Muscle of arm (tissue), 12 donors: ENCODE results near the gene SIDT1. TPM values are rescaled to one million over a fixed set of nuclear protein-coding genes. Genes with fewer than 3 reads are reported as not detected.
A peak's percentile ranks its signal among the peaks of the same experiment; 100 is the strongest.

Source experiments
- DNase-seq: peaks from one replicate; pipeline ENCODE4 v3.0.0-alpha.2; 2013
- polyA plus RNA-seq, 12 donors: library from polyadenylated mRNA; unstranded; fragments of 120-200 nt; gene quantifications; one replicate each; pipeline ENCODE4 v1.2.1, GENCODE V29; 2013; ENCODE audit not compliant: insufficient read length in 12 of 12

Gene SIDT1
- polyA plus RNA-seq, 12 donors: 1.3 to 16.6 (median 2.2) TPM; not detected in 1

DNA sequence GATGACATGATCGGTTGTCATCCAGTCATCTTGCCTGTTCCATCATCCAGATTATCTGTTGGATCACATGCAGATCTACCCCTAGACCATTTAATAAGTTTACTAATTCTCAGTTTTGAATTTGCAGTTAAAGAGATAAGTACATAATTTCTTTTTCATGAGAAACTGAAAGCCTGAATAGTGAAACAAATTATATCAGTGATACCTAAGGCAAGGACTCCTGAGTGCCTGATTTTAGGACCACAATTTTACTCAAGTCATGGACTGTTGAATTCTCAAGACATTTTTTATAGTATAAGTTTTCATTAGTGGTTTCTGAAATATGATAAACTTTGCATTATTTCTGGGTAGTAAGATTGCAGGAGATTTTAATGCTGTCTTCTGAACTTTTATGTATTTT is 13.2 kb downstream of the SIDT1 start:
- no peak for DNase-seq

DNA sequence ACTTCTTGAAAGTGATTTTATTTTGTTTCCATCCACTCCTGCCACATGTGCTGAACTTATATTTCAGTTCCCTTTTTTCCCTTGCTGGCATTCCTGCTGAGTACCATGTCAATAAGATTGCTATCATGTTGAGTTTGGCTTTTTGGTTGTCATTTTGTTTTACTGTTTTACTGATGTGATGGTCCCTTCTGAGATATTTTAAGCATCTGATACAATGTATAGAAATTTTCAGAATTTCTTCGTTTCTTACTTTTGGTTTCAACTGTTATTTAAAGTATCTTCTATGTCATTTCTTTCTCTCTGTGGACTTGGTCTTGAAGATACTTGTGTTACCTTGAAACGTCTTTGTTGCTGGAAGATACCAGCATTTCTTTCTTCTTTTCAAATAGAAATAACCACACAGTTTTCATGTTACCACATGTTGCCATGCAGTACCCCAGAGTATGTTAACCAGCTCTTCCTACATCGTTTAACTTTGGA is 14.1 kb downstream of the SIDT1 start:
- no peak for DNase-seq

DNA sequence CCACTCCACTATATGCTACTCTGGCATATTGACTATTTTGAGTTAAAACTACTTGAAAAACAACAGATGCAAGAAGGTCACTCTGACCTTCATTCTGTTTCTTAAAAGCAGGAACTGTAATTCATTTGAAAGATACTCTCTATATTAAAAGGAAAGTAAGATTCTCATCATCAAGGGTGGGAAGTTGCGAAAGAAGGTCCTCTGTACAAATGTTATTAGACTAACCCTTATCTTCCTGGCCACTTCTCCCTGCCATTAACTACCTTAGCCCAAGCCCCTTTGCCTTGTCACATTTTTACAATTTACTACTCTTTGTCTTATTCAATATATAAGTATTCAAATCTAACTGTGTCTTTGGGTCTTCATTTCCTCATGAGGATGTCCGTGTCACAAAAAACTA is 16.1 kb downstream of the SIDT1 start:
- no peak for DNase-seq

DNA sequence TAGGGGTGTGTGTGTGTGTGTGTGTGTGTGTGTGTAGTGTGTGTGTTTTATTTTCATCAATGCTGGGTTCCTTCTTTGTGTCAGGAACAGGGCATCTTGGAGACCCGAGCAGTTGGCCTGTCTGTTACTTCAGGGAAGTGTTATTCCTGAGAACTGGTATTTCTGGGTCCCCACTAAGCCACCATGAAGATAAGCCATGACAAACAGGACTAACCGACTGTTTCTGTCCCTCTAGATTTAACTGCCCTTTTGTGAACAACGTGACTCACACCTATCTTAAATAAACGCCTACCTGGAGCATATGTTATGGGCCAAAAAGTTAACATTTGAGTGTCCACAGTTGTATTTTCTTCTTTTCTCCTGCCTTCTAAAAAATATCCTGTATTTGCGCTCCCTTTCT is 19.5 kb downstream of the SIDT1 start:
- no peak for DNase-seq

DNA sequence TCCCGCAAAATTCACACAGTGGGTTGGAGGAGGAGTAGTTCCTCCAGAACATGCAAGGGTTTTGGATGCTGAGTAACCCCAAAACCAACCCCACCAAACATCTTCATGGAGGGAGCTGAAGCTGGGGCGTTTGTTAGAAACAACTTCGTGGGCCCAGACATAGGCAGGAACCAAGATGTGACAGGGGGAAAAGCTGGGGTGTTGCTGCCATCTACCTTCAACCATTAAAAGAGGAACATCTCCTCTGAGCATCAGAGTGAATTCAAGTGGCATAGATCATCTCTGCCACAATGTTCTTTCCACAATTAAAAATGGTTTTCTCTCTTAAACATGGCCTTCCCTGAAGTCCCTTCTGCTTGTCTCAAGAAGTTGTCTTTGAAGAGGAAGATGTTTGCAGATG is 20.5 kb downstream of the SIDT1 start:
- DNase-seq: no peak

DNA sequence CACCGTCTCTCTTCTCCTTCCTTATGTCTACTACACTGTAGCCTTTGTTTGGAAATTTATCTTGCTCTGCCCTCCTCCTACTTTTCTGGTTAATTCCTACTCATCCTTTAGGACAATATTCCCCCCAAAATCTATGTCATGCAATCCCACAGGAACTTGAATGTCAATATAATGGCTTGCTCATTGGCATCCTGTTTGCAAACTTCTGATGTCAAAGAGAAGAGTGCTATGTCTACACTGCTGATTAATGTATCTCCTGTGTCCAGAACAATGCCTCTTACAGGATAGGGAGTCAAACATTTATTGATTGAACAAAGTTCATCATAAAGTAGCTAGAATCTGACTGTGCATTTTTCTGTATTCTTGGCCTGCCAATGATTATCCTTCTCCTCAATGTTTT is 22.8 kb downstream of the SIDT1 start:
- no peak for DNase-seq

DNA sequence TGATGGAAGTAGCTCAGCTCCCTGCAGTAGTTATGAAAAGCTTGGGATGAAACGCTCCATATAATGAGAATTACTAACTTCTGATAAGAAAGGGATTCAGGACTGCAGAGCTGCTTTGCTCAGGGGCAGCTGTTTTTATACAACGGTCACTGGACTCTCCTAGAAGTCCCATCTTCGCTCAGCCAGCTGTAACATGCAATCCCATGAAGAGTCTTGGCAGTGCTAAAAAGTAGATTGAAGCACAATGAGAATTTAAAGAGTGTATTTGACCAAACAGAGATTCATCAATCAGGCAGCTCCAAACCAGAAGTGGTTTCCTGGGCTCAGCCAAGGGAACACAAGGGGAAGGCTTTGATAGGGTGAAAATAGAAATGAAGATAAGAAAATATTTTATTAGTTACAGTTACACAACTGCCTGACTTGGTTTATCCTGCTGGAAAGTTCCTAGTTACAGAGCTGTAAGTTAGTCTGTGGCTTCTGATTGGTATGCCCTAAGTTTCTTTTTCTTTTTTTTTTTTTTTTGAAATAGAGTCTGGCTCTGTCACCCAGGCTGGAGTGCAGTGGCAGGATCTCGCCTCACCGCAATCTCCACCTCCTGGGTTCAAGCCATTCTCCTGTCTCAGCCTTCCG is 24.1 kb downstream of the SIDT1 start:
- DNase-seq: no peak

DNA sequence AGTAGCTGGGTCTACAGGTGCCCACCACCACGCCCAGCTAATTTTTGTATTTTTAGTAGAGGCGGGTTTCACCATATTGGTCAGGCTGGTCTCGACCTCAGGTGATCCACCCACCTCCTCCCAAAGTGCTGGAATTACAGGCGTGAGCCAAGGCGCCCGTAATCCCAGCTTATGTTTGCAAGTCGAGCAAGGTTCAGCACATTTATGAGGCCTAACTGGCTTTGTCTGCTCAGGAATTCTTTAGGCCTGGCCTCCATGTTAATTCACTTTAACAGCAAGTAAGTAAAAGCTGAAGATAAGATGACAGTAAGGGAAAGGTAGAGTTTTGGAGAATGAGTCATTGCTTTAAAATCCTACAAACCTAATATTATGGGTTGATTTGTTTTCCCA is 24.6 kb downstream of the SIDT1 start:
- DNase-seq: no peak

DNA sequence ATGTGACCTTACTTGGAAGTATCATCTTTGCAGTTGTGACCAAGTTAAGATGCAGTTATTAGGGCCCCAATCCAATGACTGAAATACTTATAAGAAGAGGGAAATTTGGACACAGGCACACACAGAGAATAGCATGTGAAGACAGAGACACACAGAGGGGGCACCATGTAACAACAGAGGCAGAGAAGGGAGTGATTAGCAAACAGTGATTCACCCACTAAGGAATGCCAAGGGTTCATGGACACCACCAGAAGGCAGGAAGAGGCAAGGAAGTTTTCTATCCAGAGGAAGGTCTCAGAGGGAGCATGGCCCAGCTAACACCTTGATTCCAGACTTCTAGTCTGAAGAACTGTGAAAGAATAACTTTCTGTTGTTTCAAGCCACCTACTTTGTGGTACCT is 25.0 kb downstream of the SIDT1 start:
- no peak for DNase-seq

DNA sequence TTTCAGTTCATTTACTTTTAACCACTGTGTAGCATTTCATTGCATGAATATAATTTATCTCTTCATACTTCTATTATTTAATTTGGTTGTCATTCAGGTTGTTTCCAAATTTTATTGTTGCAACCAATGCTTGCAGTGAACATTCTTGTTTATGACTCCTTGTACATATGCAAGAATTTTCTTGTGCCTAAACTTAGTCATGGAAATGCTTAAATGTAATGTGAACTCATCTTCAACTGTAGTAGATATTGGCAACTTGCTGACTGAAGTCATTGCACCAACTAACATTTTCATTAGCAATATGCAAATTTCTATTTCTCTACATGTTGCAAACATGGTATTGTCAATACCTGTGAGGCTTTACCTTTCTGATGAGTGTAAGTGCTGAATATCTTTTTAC is 26.7 kb downstream of the SIDT1 start:
- no peak for DNase-seq

DNA sequence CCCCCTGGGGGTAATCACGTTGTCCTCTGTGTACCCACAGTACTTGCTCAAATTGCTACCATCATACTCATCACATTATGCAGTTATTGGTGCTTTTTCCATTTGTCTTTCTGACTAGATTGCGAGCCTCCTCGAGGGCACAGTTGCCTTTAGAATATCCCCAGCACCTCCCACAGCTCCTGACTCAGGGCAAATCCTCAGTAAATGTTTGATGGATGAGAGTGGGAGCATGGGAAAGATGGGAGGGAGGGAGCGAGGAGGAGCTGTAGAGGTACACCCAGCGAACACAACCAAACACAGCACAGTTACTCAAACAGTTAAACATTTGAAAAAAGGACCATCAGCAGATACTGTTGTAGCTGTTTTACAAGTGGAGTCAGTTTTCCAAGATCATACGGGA is 27.9 kb downstream of the SIDT1 start:
- no peak for DNase-seq

DNA sequence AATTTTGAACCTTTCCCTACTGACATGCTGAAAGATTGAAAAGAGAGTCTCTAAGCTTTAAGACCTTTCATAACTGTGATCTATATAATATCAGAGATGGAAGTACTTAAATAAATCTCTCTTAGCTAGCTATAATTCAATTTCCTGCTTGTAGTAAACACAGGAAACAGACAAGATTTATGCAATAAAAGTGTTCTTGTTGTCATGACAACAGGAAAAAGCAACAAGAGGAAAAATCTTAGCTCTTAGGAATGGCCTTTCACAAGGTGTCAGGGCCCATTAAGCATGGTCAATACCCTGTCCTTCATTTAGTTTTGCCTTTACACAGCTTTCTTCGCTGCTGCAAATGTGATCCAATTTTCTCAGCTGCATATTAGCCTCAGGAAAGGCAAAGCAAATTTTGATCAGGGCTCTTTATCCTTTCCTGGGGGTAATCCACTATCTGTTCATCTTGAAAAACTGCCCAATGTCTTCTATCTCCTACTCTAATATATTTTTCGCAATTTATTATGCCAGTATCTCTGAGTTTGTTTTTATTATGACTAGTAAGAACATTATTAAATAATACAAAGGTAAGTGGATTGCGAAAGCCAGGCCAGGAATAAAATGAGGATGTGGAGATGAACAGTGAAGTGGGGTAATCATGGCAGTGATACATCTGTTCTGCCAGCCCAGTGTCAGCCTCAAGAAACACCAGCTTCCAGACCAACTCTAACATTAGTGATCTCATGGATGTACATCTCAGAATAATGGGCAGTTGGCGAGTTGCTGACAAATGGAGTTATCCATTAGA is 28.7 kb downstream of the SIDT1 start:
- DNase-seq: peak; percentile 25

DNA sequence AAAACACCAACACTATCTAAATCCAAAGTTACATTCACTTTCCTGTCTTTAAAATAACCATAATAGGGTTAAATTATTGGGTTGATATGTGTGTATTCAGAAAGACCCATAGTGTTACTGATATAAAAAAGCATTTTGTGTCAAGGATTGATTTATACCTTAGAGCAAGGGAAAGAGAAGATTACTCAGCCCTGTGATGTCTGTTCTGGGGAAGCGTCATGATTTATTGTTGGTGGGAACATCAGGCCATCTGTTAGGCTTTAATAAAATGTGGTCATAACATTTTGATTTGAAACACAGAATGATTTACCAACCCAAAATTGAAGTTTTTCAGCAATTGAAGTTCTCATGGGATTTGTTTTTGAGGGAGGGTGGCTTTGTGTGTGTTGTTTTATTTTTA is 33.2 kb downstream of the SIDT1 start:
- DNase-seq: no peak

DNA sequence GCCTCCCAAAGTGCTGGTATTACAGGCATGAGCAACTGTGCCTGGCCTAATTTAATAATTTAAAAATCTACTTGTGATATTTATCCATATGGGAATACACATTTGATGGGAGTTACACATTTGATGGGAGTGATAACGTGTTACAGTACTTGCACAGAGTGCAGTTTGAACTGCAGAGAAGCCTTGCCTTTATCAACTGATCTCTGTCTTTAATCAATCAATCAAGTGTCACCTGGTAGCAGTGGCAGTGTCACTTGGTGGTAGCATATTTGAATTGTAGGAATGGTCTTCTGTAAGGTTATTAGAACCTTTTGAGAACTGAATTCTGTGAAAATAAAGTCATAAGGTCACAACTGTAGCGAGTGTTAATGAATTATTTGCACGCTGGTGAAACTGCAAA is 37.8 kb downstream of the SIDT1 start:
- DNase-seq: no peak

DNA sequence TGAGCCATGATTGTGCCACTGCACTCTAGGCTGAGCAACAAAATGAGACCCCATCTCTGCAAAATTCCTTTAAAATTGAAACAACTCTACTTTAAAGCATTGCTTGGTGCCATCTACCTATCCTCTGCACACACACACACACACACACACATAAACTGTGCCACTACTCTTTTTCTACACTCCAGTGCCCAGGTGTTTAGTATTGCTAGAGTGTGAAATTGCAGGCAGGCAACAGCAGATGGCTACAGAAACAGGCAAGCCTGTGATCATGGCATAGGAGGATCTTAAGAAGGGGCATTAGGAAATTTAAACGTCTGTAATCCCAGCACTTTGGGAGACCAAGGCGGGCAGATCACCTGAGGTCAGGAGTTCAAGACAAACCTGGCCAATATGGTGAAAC is 39.0 kb downstream of the SIDT1 start:
- DNase-seq: no peak

DNA sequence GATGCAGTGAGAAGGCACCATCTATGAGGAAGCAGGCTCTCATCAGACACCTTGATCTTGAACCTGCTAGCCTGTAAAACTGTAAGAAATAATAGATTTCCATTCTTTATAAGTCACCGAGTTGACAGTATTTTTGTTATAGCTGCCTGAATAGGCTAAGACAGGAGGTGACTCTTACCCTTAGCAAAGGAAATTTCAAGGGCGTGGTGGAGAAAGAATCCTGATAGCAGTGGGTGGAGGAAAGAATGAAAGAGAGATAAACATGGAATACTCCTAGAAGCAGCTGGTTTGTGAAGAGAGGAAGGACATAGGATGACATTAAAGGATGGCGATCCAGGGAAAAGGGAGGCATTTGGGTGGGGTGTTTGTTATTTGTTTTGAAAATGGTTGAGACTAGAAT is 41.4 kb downstream of the SIDT1 start:
- no peak for DNase-seq

DNA sequence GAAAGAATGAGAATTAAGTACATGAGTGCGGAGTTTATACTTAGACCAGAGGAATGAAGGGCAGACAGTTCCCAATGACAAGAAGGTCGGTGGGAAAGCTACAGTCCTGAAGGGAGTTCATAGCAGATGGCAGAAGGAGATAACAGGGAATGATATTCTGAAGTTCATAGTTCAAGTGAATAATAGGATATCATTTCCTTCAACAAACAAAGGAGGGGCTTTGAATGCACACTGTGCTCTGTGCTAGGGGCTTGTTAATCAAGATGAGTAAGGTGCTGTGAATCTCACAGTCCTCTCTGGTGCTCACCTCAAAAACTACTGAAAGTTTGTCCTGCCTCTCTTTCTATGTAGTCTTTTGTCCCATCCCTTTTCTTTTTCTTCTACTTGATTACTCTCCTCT is 41.9 kb downstream of the SIDT1 start:
- DNase-seq: no peak

DNA sequence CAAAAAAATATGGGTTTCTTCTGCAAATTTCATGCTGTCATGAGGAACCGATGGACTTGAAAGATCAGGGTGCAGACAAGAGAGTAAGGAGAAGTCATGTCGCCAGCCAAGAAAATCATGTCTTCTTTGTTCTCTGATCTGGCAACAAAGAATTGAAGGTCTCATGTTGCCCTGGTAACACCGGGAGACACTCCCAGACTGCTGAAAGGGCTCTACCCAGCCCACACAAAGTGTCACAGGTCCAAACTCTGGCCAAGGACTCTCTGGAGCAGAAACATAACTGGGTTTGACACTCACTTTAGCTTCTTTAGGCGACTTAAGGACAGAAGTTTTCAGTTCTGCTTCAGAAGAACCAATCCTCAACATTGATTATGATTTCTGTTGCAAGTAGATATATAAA is 42.9 kb downstream of the SIDT1 start:
- no peak for DNase-seq

DNA sequence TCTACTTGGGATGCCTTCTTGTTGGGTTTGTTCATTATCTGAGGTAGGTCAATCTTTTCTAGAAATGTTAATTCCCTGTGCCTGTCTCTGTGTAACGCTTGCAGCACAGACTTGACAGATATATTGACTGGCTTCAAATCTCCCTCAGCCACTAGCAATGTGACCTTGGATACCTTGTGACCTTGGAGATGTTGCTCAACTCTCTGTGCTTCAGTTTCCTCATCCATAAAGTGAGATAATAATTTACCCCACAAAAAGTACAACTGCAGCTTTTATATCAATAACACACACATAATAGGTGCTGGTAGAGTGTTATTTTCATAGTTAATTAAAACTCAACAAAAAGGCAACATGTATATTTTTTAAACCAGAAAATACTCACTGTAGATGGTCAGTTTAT is 52.9 kb downstream of the SIDT1 start:
- no peak for DNase-seq

DNA sequence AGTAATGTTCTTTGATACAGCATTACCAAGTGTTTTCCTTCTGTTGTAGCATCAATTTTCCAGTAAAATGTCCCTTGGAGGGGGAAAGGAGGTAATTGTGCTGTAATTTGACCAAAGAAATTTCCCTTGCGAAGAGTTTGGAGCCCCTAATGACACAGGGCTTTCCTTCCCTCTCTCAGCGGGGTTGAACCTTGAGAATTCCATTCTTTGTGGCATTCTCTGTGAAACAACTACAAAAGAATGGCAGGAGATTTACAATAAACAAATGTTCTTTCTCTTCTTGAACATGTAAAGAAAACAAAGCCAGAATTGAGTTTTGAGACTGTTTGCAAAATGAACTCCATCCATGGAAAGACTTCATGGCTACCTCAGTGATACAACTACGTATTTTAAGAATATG is 53.4 kb downstream of the SIDT1 start:
- no peak for DNase-seq

DNA sequence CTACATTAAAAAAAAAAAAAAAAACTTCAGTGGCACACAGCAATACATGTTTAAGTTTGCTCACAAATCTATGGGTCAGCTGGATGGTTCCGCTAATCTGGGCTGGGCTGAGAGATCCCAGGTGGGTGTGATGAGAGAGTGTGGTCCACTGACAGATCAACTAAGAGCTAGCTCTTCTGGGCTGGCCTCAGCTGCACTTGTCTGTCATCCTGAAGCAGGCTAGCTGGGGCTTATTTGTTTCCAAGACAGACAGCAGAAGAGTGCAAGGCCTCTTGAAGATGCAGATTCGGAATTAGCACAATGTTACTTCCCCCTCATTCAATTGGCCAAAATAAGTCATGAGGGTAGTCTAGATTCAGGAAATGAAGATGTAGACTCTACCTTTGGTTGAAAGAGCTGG is 56.5 kb downstream of the SIDT1 start:
- no peak for DNase-seq

DNA sequence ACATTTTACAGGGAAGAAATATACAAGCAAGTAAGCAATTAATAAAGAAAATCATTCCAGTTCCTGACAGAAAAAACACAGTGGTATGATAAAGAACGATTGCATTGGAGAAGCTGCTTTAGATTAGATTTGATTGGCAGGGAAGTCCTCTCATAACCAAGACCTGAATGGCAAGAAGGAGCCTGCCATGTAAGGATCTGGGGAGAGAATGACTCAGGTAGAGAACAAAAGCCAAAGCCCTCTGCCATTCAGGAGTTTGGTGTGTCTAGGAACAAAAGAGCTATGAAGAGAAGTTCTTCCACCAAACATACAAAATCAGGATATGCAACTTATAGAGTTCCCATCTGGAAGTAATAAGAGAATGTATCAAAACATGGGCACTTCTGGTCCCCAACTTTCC is 57.6 kb downstream of the SIDT1 start:
- DNase-seq: no peak

DNA sequence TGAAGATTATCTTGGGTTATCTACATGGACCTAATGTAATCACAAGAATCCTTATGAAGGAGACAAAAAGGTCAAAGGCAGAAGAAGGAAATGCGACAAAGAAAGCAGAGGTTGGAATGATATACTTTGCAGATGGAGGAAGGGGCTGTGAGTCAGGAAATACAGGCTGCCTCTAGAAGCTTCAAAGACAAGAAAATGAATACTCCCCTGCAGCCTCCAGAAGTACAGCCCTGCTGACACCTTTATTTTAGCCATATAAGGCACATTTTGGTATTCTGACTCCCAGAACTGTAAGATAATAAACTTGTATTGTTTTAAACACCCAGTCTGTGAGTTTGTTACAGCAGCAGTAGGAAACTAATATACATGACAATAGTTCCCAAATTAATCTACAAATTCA is 58.6 kb downstream of the SIDT1 start:
- DNase-seq: no peak

DNA sequence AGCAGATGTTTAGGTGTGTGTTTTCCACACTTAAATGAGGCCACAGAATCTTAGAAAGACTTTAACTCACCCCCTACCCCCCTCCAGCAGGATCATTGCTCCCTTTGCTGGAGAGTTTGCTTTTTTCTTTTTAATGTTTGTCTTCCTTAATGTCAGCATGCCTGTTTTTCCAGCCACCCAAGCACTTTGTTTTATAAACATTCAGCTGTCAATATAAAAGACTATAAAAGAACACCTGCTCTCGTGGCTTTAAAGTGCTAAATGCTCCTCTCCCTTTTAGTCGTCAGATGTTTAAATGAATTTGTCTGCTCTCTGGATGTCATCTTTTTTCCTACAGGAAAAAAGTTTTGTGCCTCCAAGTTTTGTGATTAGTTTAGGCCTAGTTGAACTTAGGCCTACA is 61.7 kb downstream of the SIDT1 start:
- no peak for DNase-seq
